Adrenal gland (tissue), 12 donors: ENCODE data around the gene ACD. TPM values are rescaled to one million over a fixed set of nuclear protein-coding genes. Genes with fewer than 3 reads are reported as not detected.

ENCODE experiments used
- DNase-seq, 7 donors: peaks; one replicate each; pipeline ENCODE4 v3.0.0-alpha.2; 2019 to 2020
- H3K27ac ChIP-seq, 5 donors: fragments of 200-600 bp; sonication (generic) in 4 of 5; 1 replicate in 3 of 5; 2 replicates in 2 of 5; pipeline versions ENCODE4 v1.5.1 to v1.8.0; 2016 to 2020; ENCODE audit warnings: mild to moderate bottlenecking in 1 of 5
- H3K27me3 ChIP-seq: fragments of 200-600 bp; 2 replicates; pipeline ENCODE4 v1.8.0; 2021
- H3K36me3 ChIP-seq, 2 donors: fragments of 200-600 bp; replicated peaks in 1 of 2; 1 replicate in 1 of 2; 2 replicates in 1 of 2; pipeline versions ENCODE4 v1.5.1 to v1.8.0; 2018 to 2022
- H3K4me1 ChIP-seq, 2 donors: fragments of 200-600 bp; replicated peaks in 1 of 2; 1 replicate in 1 of 2; 2 replicates in 1 of 2; pipeline versions ENCODE4 v1.5.1 to v1.8.0; 2018 to 2021
- H3K4me3 ChIP-seq, 4 donors: fragments of 200-600 bp; sonication (generic) in 3 of 4; one replicate each; pipeline ENCODE4 v1.5.1; 2016 to 2018
- H3K9me3 ChIP-seq, 3 donors: fragments of 200-600 bp; sonication (generic) in 1 of 3; replicated peaks in 1 of 3; 1 replicate in 2 of 3; 2 replicates in 1 of 3; pipeline versions ENCODE4 v1.5.1 to v1.8.0; 2016 to 2021
- CTCF ChIP-seq, 6 experiments: fragments of 450-650 bp in 4 of 6; fragments of 200-600 bp in 2 of 6; sonication (generic) in 1 of 6; IDR thresholded peaks; 1 replicate in 5 of 6; 2 replicates in 1 of 6; pipeline versions ENCODE4 v1.5.1 to v1.8.0; 2016 to 2021; ENCODE audit warnings: antibody characterized with exemption in 6 of 6, mild to moderate bottlenecking in 2 of 6, moderate library complexity in 1 of 6
- POLR2A ChIP-seq, 2 donors: fragments of 450-650 bp; IDR thresholded peaks; one replicate each; pipeline ENCODE4 v1.6.1; 2017; ENCODE audit warnings: antibody characterized with exemption in 2 of 2, mild to moderate bottlenecking in 2 of 2, moderate library complexity in 1 of 2
- WGBS, 4 donors: extraction: QIAGEN DNeasy Blood & Tissue Kit in 2 of 4; methylation state at CpG; one replicate each; pipeline versions ENCODE4 v1.1.5 to v1.1.7; 2013 to 2017; 5-methylcytosine and 5-hydroxymethylcytosine counted together
- intact Hi-C, 2 donors: fragments of 100-400 bp; cut with DNase I; formaldehyde crosslinking; loops; one replicate each; pipeline versions ENCODE4 v1.14.1 to v1.15.0; 2022 to 2023
- polyA plus RNA-seq, 3 donors: library from polyadenylated mRNA; stranded (reverse); fragments of 200-250 nt in 2 of 3; fragments of 350-450 nt in 1 of 3; fragmentation: Illumina TruSeq in 1 of 3; extraction: RNeasy Lipid Tissue Mini Kit (QIAGEN cat#74804) in 1 of 3; gene quantifications; one replicate each; pipeline ENCODE4 v1.2.3, GENCODE V29; 2013 to 2014
- total RNA-seq, 9 donors: library from RNA; depleted of rRNA in 4 of 9; stranded (reverse); fragments of >200 nt in 4 of 9; fragments of 120-200 nt in 1 of 9; fragmentation: NEBNext Ultra II Directional in 1 of 9; extraction: Animal tissue kit (Norgen Biotek cat#: 25700) in 1 of 9; gene quantifications; one replicate each; pipeline versions ENCODE4 v1.1.0 to v1.2.4, GENCODE V29; 2013 to 2023
- donor health status: healthy with polysubstance abuse.
- donor health status: Bipolar disorder and iron deficiency.
- donor health status: DM: yes; HTN: yes; CAD: no.
- donor health status: DM: no; HTN: no; CAD: no.
- donor health status: DM: no; HTN: no; CAD: no.
- donor health status: DM: yes; HTN: yes; CAD: no.

The ACD gene
- total and polyA plus RNA-seq, 12 donors = 7.3 to 47.0 (median 20.7) TPM

- Histone ChIP-seq H3K27ac (no peak overlapping the region), H3K4me1 (peaks cover 0 to 10% of the 10 kb centered on the region in 2 donors), H3K9me3 (no peaks in the 10 kb centered on the region), H3K36me3 (no peaks in the 10 kb centered on the region), H3K27me3 (peaks cover 26% of the 10 kb centered on the region), H3K4me3 (no peak overlapping the region)
- intact Hi-C loops = loop anchor here in 1 of 2 donors (5.0 kb wide), 1 partner anchor 100 kb away; no protein-coding TSS in a partner anchor
- DNase-seq = no peak
- 57 to 77% (median 73%) methylated on average over 7 to 13 of the region's 13 CpGs for WGBS, 4 donors
- TF ChIP-seq CTCF (IDR thresholded peaks at IDR 0.05) (no peak), POLR2A (IDR thresholded peaks at IDR 0.05) (no peak)
Measured at GRCh38 chr16:67647681-67648080, 12.4 kb downstream of the ACD start.

- TF ChIP-seq CTCF (IDR thresholded peaks at IDR 0.05) = no peak
- Histone ChIP-seq H3K4me3 (no peak overlapping the region), H3K27ac (no peak overlapping the region), H3K27me3 (peaks cover 26% of the 10 kb centered on the region), H3K4me1 (peaks cover 0 to 15% of the 10 kb centered on the region in 2 donors), H3K36me3 (no peaks in the 10 kb centered on the region), H3K9me3 (no peaks in the 10 kb centered on the region)
- WGBS, 4 donors = 67 to 80% (median 76%) methylated on average over 2 to 15 of the region's 15 CpGs
- intact Hi-C loops = loop anchor here in 1 of 2 donors (5.0 kb wide), 1 partner anchor 100 kb away; no protein-coding TSS in a partner anchor
- DNase-seq = no peak
Measured at GRCh38 chr16:67647111-67647651, 12.9 kb downstream of the ACD start.

GRCh38 chr16:67645397-67646121, 14.5 kb downstream of the ACD start:
- intact Hi-C loops = loop anchor here in 1 of 2 donors (5.0 kb wide), 1 partner anchor 98 kb away; no protein-coding TSS in a partner anchor
- no peaks in the 10 kb centered on the region for H3K9me3 ChIP-seq
- H3K27me3 ChIP-seq = peaks cover 26% of the 10 kb centered on the region
- no peak overlapping the region for H3K4me3 ChIP-seq
- WGBS, 4 donors = 76 to 90% (median 84%) methylated on average over 5 to 15 of the region's 15 CpGs
- H3K27ac ChIP-seq = no peak overlapping the region
- DNase-seq = no peak
- H3K4me1 ChIP-seq = peaks cover 0 to 17% of the 10 kb centered on the region in 2 donors
- no peak for TF ChIP-seq POLR2A (IDR thresholded peaks at IDR 0.05)
- no peak for TF ChIP-seq CTCF (IDR thresholded peaks at IDR 0.05)
- no peaks in the 10 kb centered on the region for H3K36me3 ChIP-seq

- intact Hi-C loops = no loop called here
- Histone ChIP-seq H3K27me3 (peaks cover 26% of the 10 kb centered on the region), H3K4me3 (no peak overlapping the region), H3K36me3 (peaks cover 0 to 5% of the 10 kb centered on the region in 2 donors), H3K9me3 (no peaks in the 10 kb centered on the region), H3K27ac (no peak overlapping the region), H3K4me1 (peaks cover 0 to 17% of the 10 kb centered on the region in 2 donors)
- TF ChIP-seq POLR2A (IDR thresholded peaks at IDR 0.05) (no peak), CTCF (IDR thresholded peaks at IDR 0.05) (no peak)
- DNase-seq = no peak
- 80 to 85% (median 84%) methylated on average over 9 of the region's 9 CpGs for WGBS, 4 donors
Measured at GRCh38 chr16:67644038-67644437, 16.0 kb downstream of the ACD start.
